NCI-H2196 treated with DMSO at 0.1 percent for 48 hours (cell line): ENCODE measurements around the gene FKBP7.
A peak's percentile ranks its signal among the peaks of the same experiment; 100 is the strongest.
"Not testable (repeated sequence)": the region's sequence is repeated elsewhere in the genome, so short reads cannot be mapped to it uniquely, and the experiment has no call there.

Source experiments
- DNase-seq: peaks from one replicate; lab custom pipeline; 2025; ENCODE audit not compliant: unreplicated experiment; lab: John Stamatoyannopoulos, UW

Gene FKBP7

DNA sequence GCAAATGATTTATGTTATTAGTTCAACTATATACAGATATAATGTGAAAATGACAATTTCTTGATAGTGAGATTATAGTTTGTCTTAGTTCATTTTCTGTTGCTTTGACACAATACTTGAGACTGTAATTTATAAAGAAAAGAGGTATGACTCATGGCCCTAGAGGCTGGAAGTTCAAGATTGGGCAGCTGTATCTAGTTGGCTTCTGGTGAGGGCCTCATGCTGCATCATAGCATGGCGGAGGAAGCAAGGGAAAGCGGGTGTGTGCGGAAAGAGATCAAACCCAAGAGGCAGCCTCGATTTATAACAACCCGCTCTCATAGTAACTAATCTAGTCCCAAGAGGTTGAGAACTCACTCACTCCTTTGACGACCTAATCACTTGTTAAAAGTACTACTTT is 13.2 kb upstream of the FKBP7 start:
- no peak for DNase-seq

GRCh38 chr2:178485356-178485755 is 7.0 kb upstream of the FKBP7 start:
- no peak for DNase-seq

DNA sequence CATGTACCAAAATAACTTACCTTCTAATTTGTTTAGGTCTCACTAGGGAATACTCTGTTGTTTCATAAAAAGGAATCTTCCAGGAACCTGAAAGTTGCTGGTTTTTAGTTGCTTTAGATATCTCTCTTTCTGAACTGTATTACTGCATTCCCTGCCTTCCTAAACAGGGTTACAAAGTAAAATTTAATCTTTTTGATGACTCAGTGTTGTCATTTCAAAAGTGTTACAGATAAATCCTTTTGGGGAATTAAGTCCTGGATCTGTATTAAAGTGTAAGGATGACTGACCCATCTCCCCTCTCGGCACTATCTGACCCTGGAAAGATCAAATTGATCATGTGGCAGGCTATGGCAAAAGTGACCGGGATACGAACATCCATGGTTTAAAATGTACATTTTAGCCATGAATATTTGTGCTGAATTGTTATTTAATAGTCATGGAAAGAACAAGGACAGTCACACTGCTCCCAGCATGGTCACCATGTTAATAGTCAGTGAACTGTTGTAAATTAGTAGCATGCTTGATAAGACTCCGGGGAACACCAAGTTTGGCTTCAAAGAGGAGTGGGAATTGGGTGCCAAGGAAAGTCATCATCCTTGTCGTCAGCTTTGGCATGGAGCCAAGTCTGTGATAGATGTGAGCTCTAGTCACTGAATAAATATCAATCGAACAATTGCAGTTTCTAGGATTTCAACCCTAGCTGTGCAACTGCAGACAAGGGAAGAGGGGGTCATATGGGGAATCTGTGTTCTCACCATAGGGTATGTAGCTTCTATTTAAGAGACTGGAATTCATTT is 6.0 kb upstream of the FKBP7 start:
- DNase-seq, result peak; percentile 29

GRCh38 chr2:178482437-178482836 is 4.0 kb upstream of the FKBP7 start:
- DNase-seq, result no peak

DNA sequence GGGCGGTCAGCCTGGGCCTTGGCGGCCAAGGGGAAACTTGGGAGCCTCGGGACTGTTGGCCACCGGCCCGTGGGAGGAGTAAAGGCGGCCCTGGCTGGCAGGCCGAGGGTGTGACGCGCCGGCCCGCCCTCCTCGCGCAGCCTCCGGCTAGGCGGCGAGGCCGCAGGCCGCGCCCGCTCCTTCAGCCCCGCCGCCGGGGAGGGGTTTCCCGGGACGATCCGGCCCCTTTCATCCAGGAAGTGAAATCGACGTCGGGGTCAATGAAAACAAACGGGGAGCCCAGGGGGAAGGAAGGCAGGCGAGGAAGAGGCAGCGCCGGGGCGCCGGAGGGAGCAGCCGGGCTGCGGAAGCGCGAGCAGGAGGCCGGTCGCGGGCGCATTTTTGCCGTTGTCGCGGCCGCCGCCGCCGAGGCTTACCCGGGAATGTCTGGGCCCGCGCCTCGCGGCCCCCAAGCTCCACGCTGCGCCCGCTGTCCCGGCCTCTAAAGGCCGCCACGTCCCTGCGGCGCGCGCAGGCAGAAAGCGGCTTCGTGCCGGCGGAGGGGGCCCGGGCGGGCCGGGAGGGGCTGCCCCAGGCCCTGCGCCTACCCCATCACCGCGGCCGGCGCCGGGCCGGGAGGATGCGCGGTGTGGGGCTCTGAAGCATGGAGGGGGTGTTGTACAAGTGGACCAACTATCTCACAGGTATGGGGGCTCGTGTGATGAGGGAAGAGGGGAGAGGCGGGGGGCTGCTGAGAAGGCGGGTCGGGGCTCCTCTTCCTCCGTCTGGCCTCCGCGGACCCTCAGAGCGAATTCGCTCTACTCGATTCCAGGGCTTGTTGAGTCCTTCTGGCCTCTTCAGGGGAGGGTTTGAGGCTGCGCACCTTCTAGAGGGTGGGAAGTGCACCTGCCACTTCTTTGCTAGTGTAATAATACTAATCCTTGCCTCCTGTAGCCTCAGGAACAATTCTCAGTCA is 2.1 kb upstream of the FKBP7 start, which contains the start of gene PLEKHA3:
PLEKHA3 (plus strand) TSS at position 231 of the 955 bp plus-strand sequence; CDS start at position 644, 413 bp downstream.
- DNase-seq, result peak; percentile 92

DNA sequence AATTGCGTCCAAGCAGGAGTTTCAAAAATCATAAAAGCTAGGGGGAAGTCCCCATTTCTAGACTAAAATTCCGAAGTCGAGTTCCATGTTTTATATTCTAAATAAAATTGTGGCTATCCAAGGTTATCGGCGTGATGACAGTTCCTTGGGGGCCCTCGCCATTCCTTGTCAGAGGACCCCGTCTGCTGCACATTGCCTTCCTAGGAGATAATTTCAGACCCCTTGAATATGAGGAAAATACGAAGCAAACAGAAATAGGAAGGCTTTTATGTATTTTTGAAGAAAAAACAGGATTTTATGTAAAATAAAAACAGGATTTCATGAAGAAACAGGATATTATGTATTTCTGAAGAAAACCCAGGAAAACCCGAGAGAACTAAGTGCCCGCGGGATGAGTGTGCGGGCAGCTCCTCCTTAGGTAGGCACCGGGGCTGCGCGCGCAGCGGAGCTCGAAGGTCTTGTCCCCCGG is 1.4 kb upstream of the FKBP7 start:
- DNase-seq, result no peak

- no peak for DNase-seq
Measured at GRCh38 chr2:178479275-178479616, 846 bp upstream of the FKBP7 start.

DNA sequence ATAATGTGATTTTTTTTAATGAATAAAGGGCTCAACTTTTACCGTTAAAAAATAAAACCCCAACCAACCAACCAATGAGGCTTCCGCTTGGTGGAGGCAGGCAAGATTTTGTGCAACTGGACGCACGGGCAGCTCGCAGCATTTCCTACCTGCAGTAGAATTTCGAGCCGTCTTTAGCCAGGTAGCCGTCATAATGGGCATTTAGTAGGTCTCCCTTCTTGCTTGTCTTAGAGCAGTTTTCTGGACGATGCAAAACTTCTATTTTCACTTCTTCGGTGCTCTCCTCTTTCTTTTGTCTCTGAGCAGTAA is 316 bp downstream of the FKBP7 start:
- DNase-seq, result no peak

DNA sequence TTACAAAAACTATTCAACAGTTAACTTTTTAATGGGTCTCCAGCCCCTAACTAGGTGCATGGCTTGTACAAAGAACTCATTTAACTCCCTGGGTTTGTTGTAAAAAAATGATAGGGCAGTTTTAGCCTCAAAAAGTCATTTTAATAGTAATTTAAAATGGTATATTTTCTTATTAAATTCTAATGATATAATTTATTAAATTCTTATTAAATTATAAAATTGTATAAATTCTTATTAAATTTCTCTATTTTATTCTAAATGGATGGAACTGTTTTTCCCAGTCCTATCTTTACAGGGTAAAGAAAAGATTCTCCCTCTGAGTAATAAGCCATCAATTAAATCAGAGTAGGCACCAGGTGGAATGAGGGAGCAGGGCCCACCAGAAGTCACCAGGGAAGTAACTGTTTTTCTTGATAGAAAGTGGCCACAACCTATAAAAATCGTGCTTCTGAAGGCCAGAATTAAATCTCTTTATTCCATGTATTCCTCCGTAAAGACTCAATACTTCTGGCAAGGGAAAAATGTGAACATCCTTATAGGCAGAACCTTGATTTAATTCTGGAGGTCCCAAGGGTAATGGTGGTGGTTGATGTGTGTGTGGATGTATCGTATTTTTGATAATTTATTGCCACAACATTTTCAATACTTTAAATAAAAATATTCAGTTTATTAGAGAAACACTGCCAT is 814 bp downstream of the FKBP7 start:
- DNase-seq, result no peak

DNA sequence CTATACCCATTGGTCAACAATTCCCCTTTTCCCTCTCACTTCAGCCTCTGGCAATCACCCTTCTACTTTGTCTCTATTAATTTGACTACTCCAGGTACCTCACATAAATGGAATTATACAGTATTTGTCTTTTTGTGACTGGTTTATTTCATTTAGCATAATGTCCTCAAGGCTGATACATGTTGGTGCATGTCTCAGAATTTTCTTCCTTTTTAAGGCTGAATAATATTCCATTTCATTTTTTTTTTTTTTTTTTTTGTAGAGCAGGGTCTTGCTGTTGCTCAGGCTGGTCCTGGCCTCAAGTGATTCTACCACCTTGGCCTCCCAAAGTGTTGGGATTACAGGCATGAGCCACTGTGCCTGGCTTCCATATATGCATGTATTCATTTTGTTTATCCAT is 1.9 kb downstream of the FKBP7 start:
- no peak for DNase-seq

DNA sequence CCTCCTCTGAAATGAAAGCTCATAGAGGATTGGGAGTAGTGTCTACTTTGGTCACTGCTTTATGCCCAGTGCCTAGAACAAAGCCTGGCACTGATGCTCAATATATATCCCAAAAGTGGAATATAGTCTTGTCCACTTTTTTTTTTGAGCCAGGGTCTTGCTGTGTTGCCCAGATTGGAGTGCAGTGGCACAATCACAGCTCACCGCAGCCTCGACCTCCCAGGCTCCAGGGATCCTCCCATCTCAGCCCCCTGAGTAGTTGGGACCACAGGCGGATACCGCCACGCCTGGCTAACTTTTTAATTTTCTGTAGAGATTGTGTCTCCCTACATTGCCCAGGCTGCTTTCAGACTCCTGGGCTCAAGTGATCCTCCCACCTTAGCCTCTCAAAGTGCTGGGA is 3.8 kb downstream of the FKBP7 start:
- DNase-seq, result no peak

DNA sequence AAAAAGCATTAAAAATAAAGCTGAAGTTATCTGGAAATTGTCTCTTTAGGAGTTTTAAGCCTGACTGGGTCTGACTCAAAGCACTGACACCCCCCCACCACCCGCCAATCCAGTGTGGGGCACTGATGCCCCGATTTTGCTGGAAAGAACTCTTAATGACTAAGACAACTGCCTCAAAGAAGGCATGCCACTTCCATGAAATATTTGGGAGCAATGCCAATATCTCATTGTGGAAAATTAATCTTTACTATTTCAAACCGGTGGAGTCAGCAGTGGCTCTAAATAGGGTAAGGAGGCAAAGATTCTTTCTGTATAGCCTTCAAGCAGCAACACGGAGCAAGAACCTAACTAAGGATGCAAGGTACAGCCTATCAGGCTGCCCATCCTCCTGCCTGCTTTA is 4.5 kb downstream of the FKBP7 start:
- DNase-seq, result no peak

GRCh38 chr2:178473373-178473772 is 5.0 kb downstream of the FKBP7 start:
- DNase-seq, result no peak

DNA sequence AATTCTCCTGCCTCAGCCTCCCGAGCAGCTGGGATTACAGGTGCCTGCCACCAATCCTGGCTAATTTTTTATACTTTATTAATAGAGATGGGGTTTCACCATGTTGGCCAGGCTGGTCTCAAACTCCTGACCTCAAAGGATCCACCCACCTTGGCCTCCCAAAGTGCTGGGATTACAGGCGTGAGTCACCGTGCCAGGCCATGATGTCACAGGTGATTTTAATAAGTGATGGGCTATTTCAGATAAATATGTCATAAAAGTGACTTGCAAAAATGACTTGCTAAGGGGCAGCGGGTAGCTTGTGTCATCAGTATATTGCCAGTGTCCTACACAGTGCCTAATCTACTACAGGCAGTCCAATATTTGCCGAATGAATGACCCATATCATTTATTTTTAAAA is 7.1 kb downstream of the FKBP7 start:
- DNase-seq, result not testable (repeated sequence)

DNA sequence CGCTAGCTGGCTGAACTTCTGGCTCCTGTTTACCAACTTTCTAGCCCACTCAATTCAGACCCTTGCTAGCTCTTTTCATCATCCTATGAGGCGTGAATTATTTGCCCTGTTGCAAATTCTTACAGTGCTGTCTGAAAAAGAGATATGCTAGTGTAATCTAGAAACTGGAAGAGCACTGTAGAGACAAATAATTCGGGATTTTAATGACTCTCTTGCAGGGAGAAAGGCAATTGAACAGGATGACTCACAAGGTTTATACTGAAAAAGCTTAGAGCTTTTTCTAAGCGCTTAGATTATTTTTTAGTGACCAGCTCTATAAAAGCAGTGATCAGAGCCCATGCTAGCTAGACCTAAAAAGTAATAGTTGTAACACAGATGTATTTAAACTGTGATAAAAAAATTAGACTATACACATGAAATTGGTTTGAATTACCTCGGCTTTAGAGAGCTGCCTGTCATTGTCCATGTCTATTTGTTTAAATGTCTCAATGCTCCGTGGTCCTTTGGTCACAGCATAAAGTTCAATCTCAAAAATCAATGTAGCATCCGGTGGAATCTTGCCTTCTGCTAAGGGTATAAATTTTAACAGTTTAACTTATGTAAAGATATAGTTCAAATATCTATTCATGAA is 9.1 kb downstream of the FKBP7 start:
- no peak for DNase-seq

DNA sequence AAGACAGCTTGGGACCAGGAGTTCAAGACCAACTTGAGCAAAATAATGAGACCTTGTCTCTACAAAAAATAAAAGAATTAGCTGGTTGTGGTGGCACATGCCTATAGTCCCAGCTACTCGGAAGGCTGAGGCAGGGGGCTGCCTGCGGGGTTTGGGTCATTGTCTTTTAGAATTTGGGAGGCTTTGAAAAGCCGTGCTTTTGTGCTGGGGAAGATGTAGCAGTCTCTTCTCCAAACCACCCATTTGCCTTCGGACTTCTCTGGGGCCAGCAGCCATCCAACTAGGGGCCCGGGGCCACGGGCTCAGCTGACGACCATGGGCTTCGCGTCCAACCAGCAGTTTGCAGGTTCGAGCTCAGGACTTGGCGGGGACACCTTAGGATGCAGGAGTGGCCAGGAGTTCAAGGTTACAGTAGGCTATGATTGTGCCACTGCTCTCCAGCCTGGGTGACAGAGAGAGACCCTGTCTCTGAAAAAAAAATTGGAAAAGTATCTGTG is 21.0 kb downstream of the FKBP7 start:
- no peak for DNase-seq

- no peak for DNase-seq
Measured at GRCh38 chr2:178455947-178456346, 22.5 kb downstream of the FKBP7 start.

DNA sequence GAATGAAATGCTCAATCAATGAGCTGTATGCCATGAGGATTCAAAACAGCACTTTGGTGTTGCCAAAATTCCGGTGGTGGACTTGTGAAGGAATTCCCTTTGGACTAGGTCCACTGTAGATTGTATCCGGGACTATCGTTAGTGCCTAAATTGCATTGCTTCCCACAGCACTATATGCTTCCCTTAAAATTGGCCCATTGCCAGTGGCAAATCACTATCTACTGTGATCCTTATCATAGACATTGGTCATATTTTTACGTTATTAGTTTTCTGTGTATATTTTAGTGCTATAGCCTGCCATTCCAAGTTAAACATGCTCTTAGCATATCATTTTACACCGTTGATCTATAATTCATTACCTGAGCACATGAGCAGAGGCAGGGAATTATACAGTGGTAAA is 25.5 kb downstream of the FKBP7 start:
- DNase-seq, result no peak

- no peak for DNase-seq
Measured at GRCh38 chr2:178452334-178452733, 26.1 kb downstream of the FKBP7 start.

GRCh38 chr2:178450774-178451525 is 27.4 kb downstream of the FKBP7 start, which contains the start of the genes PJVK and PRKRA:
Gene PJVK, plus strand, starts transcription at chr2:178451378. Its CDS starts 2,032 bp downstream, at chr2:178453410.
Gene PRKRA, minus strand, starts transcription at chr2:178451175. Its CDS starts 145 bp downstream, at chr2:178451030.
- peak; percentile 94 for DNase-seq
